GM12878 (cell line): Measurements from ENCODE around the gene HSPA4. TPM values are rescaled to one million over a fixed set of nuclear protein-coding genes. Genes with fewer than 3 reads are reported as not detected.

ENCODE experiments used
- ATAC-seq: fragments of 200-7000 bp; cut with Tn5 transposase; 3 replicates; pipeline ENCODE4 v1.9.1; 2020; ENCODE audit warnings: mild to moderate bottlenecking, moderate library complexity
- BruUV-seq: library from RNA; stranded (reverse); fragments of 400-500 nt; replicated peaks from 2 replicates; lab custom pipeline; 2021; lab: Mats Ljungman, UMichigan
- CTCF ChIA-PET: fragments of 300-600 bp; sonication (Branson Sonifier 250); formaldehyde crosslinking; extraction: SDS; loops from one replicate; lab custom pipeline; 2021; ENCODE audit warnings: inconsistent platforms; lab: Yijun Ruan, JAX
- POLR2A ChIA-PET: fragments of 350-600 bp; formaldehyde crosslinking; extraction: SDS; loops from one replicate; lab custom pipeline; 2021; ENCODE audit warnings: inconsistent platforms; lab: Charles Lee
- RAD21 ChIA-PET: fragments of 300-600 bp; sonication (Branson Sonifier 250); formaldehyde crosslinking; loops from one replicate; lab custom pipeline; 2023; ENCODE audit warnings: antibody characterized with exemption; ENCODE audit not compliant: unreplicated experiment; lab: Charles Lee
- SMC1A ChIA-PET: fragments of 300-600 bp; sonication (Branson Sonifier 250); formaldehyde crosslinking; loops from one replicate; lab custom pipeline; 2023; ENCODE audit not compliant: unreplicated experiment, uncharacterized antibody; lab: Charles Lee
- DNase-seq: peaks from one replicate; pipeline ENCODE4 v3.0.0-alpha.2; 2011; ENCODE audit warnings: low read depth, low spot score
- FAIRE-seq: peaks from 3 replicates; lab custom pipeline; 2011; peaks lifted over from hg19 to GRCh38; lab: Jason Lieb, UNC
- H2AFZ ChIP-seq: 2 replicates; pipeline ENCODE4 v1.6.0; 2011; ENCODE audit warnings: low read depth, low read length, control low read depth; ENCODE audit not compliant: control insufficient read depth
- H3K27ac ChIP-seq: 2 replicates; pipeline ENCODE4 v1.5.1; 2011; ENCODE audit warnings: control low read depth; ENCODE audit not compliant: control insufficient read depth, insufficient read depth
- H3K27me3 ChIP-seq, 2 experiments: replicated peaks in 1 of 2; 2 replicates each; pipeline versions ENCODE4 v1.6.0 to v1.6.1; 2011; ENCODE audit warnings: low read length in 1 of 2; ENCODE audit not compliant: control insufficient read depth in 2 of 2, insufficient read depth in 2 of 2
- H3K36me3 ChIP-seq, 2 experiments: 2 replicates each; pipeline ENCODE4 v1.5.1; 2011; ENCODE audit warnings: low read length in 1 of 2; ENCODE audit not compliant: control insufficient read depth in 2 of 2, insufficient read depth in 2 of 2
- H3K4me1 ChIP-seq: 2 replicates; pipeline ENCODE4 v1.6.1; 2011; ENCODE audit warnings: mild to moderate bottlenecking, low read length, moderate library complexity, mixed read lengths; ENCODE audit not compliant: control insufficient read depth, insufficient read depth
- H3K4me2 ChIP-seq: 2 replicates; pipeline ENCODE4 v1.6.0; 2011; ENCODE audit warnings: control low read depth; ENCODE audit not compliant: control insufficient read depth, insufficient read depth
- H3K4me3 ChIP-seq: fragments of 200-600 bp; sonication (generic); 2 replicates; pipeline ENCODE4 v1.5.1; 2016
- H3K79me2 ChIP-seq: 2 replicates; pipeline ENCODE4 v1.6.0; 2011; ENCODE audit warnings: low read length; ENCODE audit not compliant: control insufficient read depth, insufficient read depth
- H3K9ac ChIP-seq: 2 replicates; pipeline ENCODE4 v1.8.0; 2011; ENCODE audit warnings: low read length, control low read depth, mixed read lengths; ENCODE audit not compliant: control insufficient read depth, insufficient read depth
- H3K9me3 ChIP-seq: replicated peaks from 3 replicates; pipeline ENCODE4 v1.5.1; 2011; ENCODE audit warnings: mild to moderate bottlenecking, low read length; ENCODE audit not compliant: control insufficient read depth, insufficient read depth
- H4K20me1 ChIP-seq: 2 replicates; pipeline ENCODE4 v1.6.0; 2011; ENCODE audit not compliant: control insufficient read depth, insufficient read depth
- BCLAF1 ChIP-seq: fragments of 450-650 bp; IDR thresholded peaks from 2 replicates; pipeline ENCODE4 v1.6.1; 2017; ENCODE audit warnings: antibody characterized with exemption, mild to moderate bottlenecking, moderate library complexity
- CHD2 ChIP-seq: IDR thresholded peaks from 2 replicates; pipeline ENCODE4 v1.6.1; 2011; ENCODE audit warnings: low read depth, low read length, improper control_type of control experiment, borderline replicate concordance
- FOXM1 ChIP-seq: IDR thresholded peaks from 2 replicates; pipeline ENCODE4 v1.6.1; 2012; ENCODE audit warnings: low read depth, mild to moderate bottlenecking, inconsistent platforms, low read length, moderate library complexity
- MYB ChIP-seq: fragments of 150-350 bp; IDR thresholded peaks from 2 replicates; pipeline ENCODE4 v1.6.1; 2014; ENCODE audit warnings: mild to moderate bottlenecking, low read depth, low read length, borderline replicate concordance
- RCOR1 ChIP-seq: conservative IDR thresholded peaks from 2 replicates; pipeline ENCODE4 v1.6.1; 2012; ENCODE audit warnings: low read depth, low read length, improper control_type of control experiment
- SIN3A ChIP-seq: IDR thresholded peaks from 2 replicates; pipeline ENCODE4 v1.6.1; 2012; ENCODE audit warnings: low read depth, low read length, improper control_type of control experiment
- SMC3 ChIP-seq: IDR thresholded peaks from 2 replicates; pipeline ENCODE4 v1.6.1; 2011; ENCODE audit warnings: low read length, improper control_type of control experiment, borderline replicate concordance
- WGBS: methylation state at CpG from one replicate; pipeline ENCODE4 v1.1.6; 2016; ENCODE audit warnings: low lambda C conversion rate; ENCODE audit not compliant: insufficient replicate concordance, insufficient coverage; ENCODE audit errors: missing lambda C conversion rate; 5-methylcytosine and 5-hydroxymethylcytosine counted together
- in situ Hi-C: fragments of 300-500 bp; cut with MboI; formaldehyde crosslinking; loops from 9 replicates; pipeline ENCODE4 v1.14.3; 2018; ENCODE audit warnings: mixed read lengths
- intact Hi-C: fragments of 100-400 bp; cut with micrococcal nuclease; formaldehyde crosslinking; loops from one replicate; pipeline ENCODE4 v1.14.2; 2022; ENCODE audit not compliant: unreplicated experiment
- polyA plus RNA-seq, 11 experiments: library from polyadenylated mRNA; depleted of rRNA in 4 of 11; unstranded in 6 of 11; stranded (reverse) in 5 of 11; fragments of >200 nt; fragmentation: Nextera tagmentation in 4 of 11; fragmentation: Illumina TruSeq in 1 of 11; extraction: Ambion mirVana in 4 of 11; extraction: Trizol in 1 of 11; gene quantifications; 1 replicate in 1 of 11; 2 replicates in 10 of 11; pipeline versions ENCODE4 v1.2.1 to v1.2.3, GENCODE V29; 2011 to 2016; ENCODE audit warnings: inconsistent platforms in 2 of 11, missing spikeins in 2 of 11, low read depth in 1 of 11
- total RNA-seq, 4 experiments: library from RNA; depleted of rRNA in 3 of 4; stranded (reverse); fragments of >200 nt in 3 of 4; fragmentation: Illumina TruSeq in 1 of 4; extraction: Trizol in 1 of 4; gene quantifications; 2 replicates each; pipeline versions ENCODE4 v1.2.1 to v1.2.3, GENCODE V29; 2013 to 2021
- TF ChIP-seq, protein P1 (sequence below): fragments of 450-650 bp; IDR thresholded peaks from 2 replicates; pipeline ENCODE4 v1.6.1; 2016; ENCODE audit warnings: mild to moderate bottlenecking, moderate library complexity, borderline replicate concordance

Gene HSPA4
- total and polyA plus RNA-seq, 10 of the 15 experiments (the other 5 are each of a cell fraction or from before 2014, with no cell fraction given), result 61.6 to 234 (median 116) TPM

DNA sequence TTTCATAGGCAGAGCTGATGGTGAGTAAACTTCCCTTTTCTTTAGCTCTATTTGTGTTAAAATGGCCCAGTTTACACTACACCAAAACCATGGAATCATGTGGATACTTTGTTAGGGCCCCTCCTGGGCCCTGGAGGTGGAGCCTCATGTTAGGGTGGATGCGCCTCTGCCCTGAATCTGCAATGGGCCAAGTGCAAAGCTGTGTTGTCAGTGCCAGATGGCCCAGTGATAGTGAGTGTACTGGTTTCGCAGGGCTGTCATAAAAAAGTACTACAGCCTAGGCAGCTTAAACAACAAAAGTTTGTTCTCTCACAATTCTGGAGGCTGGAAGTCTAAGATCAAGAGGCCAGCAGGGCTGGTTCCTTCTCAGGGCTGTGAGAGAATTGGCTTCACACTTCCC is 64.8 kb downstream of the HSPA4 start:
- intact Hi-C loops, result no loop called here
- no peak for DNase-seq
- SMC1A ChIA-PET, result interaction anchor here (0.6 to 0.9 kb wide), 3 partner anchors 123 to 170 kb away, joined by 3 to 4 read pairs (median 3); no protein-coding TSS in a partner anchor
- 43% methylated on average over 2 of the region's 2 CpGs for WGBS
- RAD21 ChIA-PET, result interaction anchor here (0.9 to 1.6 kb wide), 3 partner anchors 170 to 307 kb away, joined by 3 to 5 read pairs (median 4); no protein-coding TSS in a partner anchor
- no peak for FAIRE-seq
- CTCF ChIA-PET, result interaction anchor here (0.6 to 1.9 kb wide), 3 partner anchors 144 to 307 kb away, joined by 3 to 7 read pairs (median 5); no protein-coding TSS in a partner anchor
- no peaks in the 10 kb centered on the region for H3K79me2 ChIP-seq
- no peaks in the 10 kb centered on the region for H3K9me3 ChIP-seq
- H3K4me2 ChIP-seq, result no peak overlapping the region
- peaks cover 3% of the 10 kb centered on the region; the same call in 1 of the 2 replicates for H3K4me1 ChIP-seq
- POLR2A ChIA-PET, result interaction anchor here (0.5 to 1.0 kb wide), 3 partner anchors 91 to 572 kb away, joined by 3 to 4 read pairs (median 3); no protein-coding TSS in a partner anchor
- no peaks in the 10 kb centered on the region; the same call in 1 of the 2 replicates for H4K20me1 ChIP-seq
- H3K4me3 ChIP-seq, result no peak overlapping the region
- H3K27me3 ChIP-seq, result no peaks in the 10 kb centered on the region
- H2AFZ ChIP-seq, result no peak overlapping the region
- TF ChIP-seq FOXM1 (no peak), MYB (no peak), RCOR1 (no peak), BCLAF1 (no peak), CHD2 (no peak), SIN3A (no peak), SMC3 (no peak)
- TF ChIP-seq, protein P1, sequence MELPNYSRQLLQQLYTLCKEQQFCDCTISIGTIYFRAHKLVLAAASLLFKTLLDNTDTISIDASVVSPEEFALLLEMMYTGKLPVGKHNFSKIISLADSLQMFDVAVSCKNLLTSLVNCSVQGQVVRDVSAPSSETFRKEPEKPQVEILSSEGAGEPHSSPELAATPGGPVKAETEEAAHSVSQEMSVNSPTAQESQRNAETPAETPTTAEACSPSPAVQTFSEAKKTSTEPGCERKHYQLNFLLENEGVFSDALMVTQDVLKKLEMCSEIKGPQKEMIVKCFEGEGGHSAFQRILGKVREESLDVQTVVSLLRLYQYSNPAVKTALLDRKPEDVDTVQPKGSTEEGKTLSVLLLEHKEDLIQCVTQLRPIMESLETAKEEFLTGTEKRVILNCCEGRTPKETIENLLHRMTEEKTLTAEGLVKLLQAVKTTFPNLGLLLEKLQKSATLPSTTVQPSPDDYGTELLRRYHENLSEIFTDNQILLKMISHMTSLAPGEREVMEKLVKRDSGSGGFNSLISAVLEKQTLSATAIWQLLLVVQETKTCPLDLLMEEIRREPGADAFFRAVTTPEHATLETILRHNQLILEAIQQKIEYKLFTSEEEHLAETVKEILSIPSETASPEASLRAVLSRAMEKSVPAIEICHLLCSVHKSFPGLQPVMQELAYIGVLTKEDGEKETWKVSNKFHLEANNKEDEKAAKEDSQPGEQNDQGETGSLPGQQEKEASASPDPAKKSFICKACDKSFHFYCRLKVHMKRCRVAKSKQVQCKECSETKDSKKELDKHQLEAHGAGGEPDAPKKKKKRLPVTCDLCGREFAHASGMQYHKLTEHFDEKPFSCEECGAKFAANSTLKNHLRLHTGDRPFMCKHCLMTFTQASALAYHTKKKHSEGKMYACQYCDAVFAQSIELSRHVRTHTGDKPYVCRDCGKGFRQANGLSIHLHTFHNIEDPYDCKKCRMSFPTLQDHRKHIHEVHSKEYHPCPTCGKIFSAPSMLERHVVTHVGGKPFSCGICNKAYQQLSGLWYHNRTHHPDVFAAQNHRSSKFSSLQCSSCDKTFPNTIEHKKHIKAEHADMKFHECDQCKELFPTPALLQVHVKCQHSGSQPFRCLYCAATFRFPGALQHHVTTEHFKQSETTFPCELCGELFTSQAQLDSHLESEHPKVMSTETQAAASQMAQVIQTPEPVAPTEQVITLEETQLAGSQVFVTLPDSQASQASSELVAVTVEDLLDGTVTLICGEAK, result no peak
- no peaks in the 10 kb centered on the region for H3K36me3 ChIP-seq
- no TSS peak for BruUV-seq
- in situ Hi-C loops, result loop anchor here (10.0 kb wide), 1 partner anchor 748 kb away; no protein-coding TSS in a partner anchor
- H3K27ac ChIP-seq, result no peak overlapping the region
- no peak for ATAC-seq
- H3K9ac ChIP-seq, result no peak overlapping the region
